HL-60/S4 (cell line): Measurements from ENCODE around the gene CLEC4G.

Source experiments
- in situ Hi-C: fragments of 300-500 bp; cut with MboI; formaldehyde crosslinking; loops from 2 replicates; pipeline ENCODE4 v1.14.3; 2022; ENCODE audit warnings: low sequenced_read_pairs

CLEC4G gene

DNA sequence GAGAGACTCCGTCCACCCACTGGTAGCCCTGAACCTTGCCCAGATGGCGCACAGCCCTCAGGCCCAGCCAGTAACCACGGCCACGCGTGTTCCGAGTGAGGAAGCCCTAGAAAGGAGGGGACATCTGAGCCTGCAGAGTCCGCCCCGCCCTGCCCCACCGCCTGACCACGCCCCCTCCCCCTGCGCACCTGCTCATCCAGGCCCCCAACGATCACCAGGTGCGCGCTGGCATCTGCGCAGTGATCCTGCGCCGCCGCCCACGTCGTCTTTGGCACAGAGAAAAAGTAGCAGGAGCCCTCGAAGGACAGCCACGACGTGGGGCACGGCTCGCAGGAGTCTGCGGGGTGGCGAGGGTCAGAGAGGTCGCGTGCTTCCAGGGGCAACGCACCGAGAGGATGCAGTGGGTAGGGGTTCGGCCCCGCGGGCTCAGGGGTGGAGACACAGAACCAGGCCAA is 2.1 kb downstream of the CLEC4G start:
- in situ Hi-C loops = no loop called here

DNA sequence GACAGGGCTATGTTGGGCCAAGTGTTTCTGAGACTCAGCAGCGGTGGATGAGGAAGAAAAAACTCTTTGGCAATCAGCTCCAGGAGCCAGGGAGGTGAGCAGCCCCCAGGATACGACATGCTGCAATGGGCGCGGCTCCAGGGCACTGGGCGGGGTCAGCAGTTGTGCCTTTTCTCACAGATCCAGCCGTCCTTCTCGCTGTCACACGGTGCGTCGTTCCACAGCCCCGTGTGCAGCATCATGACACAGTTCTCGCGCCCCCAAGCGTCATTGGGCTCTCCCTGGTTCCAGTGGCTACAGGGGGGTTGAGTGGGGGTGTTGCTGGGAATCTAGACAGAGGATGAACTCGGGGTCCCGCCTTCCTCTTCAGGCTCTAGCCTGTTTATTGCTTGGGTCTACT is 2.7 kb downstream of the CLEC4G start:
- in situ Hi-C loops = no loop called here

DNA sequence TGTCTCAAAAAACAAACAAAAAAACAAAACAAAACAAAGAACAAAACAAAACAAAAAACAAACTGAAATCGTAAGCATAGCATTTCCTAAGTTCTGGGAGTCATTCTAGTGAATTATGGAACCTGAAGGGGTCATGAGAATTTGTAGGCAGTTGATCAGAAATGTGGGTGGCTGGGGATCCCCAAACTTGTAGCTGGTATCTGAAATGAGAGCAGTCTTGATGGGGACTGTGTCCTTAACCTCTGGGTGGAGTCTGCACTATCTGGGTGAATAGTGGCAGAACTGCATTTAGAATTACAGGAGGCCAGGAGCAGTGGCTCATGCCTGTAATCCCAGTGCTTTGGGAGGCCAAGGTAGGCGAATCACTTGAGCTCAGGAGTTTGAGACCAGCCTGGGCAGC is 6.1 kb downstream of the CLEC4G start:
- in situ Hi-C loops = no loop called here

DNA sequence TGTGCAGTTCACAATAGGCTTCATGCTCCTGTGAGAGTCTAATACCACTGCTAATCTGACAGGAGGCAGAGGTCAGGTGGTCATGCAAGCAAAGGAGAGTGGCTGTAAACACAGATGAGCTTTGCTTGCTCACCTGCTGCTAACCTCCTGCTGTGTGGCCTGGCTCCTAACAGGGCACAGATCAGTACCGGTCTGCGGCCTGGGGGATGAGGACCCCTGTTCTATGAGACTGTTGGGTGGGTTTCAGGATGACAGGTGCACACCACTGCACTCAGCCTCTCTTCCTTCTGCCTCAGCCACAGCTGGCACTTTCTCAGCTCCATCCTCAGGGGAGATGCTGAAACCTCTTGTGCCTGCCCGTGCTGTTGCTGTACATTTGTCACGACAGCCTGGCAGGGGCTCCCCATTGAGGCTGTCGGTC is 9.7 kb downstream of the CLEC4G start:
- in situ Hi-C loops = no loop called here

DNA sequence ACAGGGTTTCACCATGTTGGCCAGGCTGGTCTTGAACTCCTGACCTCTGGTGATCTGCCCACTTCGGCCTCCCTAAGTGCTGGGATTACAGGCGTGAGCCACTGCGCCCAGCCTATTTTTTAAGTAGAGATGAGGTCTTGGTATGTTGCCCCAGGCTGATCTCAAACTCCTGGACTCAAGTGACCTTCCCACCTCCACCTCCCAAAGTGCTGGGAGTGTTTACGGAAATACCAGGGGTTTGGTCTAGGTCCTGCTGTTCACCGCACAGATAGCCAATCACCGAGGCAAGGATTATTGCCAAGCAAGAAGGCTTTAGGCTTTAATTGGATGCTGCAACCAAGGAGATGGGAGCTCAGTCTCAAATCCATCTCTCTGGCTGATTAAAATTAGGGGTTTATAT is 11.6 kb downstream of the CLEC4G start:
- in situ Hi-C loops = no loop called here

DNA sequence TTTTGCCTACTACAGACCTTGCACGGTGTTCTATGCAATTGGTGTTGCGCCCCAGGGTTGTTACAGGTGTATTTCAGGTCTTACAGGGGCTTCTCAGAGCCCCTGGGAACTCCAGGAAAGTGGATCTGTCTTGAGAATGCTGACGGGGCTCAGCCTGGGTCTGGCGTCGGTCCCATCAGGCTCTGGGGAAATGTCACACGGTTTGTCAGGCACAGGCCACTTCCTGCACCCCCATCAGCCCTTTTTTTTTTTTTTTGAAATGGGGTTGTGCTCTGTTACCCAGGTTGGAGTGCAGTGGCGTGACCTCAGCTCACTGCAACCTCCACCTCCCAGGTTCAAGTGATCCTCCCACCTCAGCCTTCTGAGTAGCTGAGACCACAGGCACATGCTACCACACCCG is 13.2 kb downstream of the CLEC4G start:
- in situ Hi-C loops = no loop called here

DNA sequence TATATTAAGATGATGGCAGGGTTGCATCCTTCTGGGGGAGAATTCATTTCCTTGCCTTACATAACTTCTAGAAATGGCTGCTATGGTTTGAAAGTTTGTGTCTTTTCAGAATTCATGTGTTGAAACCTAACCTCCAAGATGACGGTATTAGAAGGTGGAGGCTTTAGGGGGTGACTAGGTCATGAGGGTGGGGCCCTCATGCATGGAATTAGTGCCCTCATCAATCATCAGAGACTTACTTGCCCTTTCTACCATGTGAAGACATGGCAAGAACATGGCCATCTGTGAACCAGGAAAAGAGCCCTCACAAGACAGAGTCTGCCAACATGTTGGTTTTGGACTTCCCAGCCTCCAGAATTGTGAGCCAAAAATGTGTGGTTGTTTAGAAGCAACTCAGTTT is 15.1 kb downstream of the CLEC4G start:
- in situ Hi-C loops = no loop called here

DNA sequence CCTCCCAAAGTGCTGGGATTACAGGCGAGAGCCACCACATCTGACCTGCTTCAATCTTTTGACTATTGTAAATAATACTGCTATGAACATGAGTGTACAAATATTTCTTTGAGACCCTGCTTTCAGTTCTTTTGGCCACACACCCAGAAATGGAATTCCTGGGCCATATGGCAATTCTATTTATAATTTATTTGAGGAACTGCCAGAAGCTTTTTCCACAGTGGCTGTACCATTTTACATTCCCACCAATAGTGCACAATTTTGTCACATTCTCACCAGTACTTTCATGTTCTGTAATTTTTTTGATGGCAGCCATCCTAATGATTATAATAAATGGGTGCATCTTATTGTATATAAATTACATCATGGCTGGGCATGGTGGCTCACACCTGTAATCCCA is 16.2 kb downstream of the CLEC4G start:
- in situ Hi-C loops = no loop called here

DNA sequence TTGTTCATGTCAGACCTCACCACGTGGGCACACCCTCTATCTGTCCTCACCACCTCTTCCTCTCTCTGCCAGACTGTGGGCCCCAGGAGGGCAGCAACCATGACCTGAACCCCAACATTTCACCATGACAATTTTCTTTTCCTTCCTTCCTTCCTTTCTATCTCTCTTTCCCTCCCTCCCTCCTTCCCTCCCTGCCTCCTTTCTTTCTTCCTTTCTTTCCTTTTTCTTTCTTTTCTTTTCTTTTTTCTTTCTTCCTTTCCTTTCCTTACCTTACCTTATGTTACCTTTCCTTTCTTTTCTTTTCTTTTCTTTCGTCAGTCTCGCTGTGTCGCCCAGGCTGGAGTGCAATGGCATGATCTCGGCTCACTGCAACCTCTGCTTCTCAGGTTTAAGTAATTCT is 21.3 kb downstream of the CLEC4G start:
- in situ Hi-C loops = no loop called here

DNA sequence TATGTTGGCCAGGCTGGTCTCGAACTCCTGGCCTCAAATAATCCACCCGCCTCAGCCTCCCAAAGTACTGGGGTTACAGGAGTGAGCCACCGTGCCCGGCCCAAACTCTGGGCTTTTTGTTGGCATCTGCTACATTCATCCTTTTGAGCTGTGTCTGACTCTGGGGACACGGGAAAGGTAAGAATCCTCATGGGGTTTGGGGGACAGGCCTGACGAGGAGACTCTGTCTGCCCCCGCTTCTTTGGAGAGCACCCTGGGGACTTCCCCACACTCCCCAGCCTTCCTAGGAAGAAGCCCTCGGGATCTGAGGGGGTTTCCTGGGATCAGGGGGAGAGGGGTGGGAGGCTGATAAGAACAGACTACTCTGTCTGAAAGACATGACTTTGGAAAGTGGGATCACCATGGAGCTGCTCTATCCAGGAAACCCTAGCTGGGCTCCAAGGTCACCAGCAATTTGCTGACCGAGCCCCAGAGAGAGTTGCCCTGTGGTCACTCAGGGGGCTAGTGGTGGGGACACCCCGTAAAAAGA is 21.9 kb downstream of the CLEC4G start:
- in situ Hi-C loops = no loop called here

DNA sequence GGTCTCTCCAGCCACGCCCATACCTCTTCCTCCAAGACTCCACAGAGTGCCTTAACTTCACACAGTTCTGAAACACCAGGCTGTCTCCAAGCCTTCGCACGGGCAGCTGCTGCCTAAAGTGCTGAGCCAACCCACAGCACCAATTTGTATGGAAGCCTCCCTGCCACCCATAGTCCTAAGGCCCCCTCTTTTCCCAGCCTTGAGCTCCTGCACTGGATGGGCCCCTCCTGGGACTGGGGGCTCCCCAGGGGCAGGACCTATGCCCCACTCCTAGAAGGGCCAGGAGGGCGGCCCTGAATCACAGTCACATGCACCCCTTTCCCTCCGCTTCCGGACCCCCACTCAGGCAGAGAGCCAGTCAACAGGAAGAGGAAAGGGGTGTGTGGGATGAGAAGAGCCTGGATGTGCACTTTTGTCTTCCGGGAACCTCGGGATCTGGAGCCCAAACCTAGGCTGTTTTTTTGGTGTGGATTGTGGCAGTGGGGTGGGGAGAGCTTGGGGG is 24.9 kb downstream of the CLEC4G start:
- in situ Hi-C loops = no loop called here

DNA sequence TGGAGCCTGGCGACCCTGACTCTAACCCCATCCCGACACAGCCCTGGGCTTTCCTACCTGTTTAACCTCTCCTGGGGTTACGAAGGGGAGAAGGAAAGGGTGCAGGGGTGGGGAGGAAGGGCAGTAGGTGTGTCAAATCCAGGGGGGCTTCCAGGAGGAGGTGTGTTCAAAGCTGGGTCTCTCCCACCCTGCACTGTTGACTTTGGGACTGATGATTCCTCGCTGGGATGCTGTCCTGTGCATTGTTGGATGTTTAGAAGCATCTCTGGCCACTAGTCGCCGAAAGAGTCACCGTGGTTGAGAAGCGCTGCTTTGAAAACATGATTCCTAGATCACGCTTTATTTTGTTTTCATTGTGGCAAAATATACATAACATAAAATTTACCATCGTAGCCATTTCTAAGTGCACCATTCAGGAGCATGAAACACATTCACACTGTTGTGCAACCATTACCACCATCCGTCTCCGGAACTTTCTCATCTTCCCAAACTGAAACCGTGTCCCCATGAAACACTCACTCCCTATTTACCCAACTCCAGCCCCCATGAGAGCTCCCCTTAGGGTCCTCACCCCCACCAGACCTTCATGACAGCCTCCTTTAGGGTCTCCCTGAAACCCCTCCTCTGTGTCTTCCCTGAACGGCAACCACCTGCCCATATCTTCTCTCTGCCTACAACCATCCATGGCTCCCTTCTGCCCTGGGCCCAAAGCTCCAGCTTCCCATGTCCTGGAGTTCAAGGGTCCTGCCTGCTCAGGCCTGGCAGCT is 25.5 kb downstream of the CLEC4G start:
- in situ Hi-C loops = no loop called here

DNA sequence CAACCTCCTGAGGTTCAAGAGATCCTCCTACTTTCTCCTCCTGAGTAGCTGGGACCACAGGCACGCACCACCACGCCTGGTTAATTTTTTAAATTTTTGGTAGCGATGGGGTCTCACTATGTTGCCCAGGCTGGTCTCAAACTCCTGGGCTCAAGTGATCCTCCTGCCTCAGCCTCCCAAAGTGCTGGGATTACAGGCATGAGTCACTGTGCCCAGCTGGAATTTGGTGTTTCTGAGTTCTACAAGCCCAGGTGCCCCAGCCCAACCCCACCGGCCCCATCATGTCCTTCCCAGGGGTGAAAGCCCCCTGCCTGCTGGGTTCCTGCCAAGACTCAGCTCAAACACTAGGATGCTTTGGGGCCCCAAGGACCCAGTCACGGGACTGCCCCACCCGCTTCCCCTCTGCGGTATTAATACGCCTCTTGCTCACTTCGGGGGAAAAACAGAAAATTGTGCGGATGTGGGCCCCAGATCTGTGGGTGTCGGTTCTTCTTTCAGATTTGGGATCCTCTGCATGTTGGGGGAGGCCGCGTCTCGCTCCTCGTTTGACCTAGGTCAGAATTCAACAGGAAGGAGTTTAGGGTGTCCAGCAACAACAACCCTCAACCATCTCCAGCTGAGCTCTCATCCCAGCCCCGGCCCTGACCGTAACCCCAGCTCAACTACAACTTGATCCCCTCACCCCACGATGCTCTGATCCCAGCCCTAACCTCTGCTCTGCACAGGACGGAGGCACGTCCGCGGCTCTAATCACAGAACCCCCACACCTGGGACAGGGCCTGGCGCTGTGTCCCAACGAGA is 26.3 kb downstream of the CLEC4G start:
- in situ Hi-C loops = no loop called here

DNA sequence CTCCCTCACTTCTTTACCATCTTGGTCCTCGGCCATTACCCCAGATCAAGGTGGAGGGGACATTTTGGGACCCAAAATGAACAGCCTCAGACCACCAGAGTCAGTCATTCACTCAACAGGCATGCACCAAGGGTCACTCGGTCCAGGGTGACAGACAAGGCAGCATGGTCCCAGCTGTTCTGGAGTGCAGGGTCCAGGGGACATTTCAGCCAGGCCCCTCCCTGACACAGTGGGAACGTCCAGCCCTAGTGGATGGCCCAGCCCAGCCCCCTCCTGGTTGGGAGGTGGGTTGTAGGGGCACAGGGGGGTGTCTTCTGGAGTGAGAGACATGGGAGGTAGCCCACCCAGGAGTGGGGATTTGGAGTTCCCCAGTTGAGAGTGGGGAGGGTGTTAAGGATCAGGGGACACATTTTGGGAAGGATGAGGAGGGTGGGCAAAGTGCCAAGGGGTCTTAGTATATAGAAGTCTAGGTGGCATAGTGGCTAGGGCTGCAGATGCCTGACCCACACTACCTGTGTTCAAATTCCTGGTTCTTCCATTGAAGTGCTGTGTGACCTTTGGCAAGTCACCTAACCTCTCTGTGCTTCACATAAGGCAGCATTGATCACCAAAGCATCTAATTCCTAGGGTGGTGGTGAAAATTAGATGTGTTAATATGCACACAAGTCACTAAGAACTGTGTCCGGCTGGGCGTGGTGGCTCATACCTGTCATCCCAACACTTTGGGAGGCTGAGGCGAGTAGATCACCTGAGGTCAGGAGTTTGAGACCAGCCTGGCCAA is 27.4 kb downstream of the CLEC4G start:
- in situ Hi-C loops = no loop called here

DNA sequence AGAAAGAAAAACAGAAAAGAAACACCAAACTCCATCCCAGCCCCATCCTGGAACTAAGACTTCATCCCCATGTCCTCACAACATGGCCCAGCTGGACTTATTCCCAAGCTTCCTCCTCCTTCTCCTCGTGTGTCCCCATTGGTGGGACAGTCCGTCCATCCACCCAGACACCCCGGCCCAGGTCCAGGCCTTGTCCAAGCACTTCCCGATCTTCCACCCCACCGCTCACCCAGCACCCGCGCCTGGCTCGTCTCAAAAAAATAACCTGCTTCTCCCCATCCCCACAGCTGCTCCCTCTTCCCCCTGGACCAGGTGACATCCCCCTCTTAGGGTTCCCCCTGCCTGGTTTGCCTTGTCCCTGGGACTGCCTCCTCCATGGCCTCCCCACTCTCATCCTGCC is 28.6 kb downstream of the CLEC4G start:
- in situ Hi-C loops = no loop called here

DNA sequence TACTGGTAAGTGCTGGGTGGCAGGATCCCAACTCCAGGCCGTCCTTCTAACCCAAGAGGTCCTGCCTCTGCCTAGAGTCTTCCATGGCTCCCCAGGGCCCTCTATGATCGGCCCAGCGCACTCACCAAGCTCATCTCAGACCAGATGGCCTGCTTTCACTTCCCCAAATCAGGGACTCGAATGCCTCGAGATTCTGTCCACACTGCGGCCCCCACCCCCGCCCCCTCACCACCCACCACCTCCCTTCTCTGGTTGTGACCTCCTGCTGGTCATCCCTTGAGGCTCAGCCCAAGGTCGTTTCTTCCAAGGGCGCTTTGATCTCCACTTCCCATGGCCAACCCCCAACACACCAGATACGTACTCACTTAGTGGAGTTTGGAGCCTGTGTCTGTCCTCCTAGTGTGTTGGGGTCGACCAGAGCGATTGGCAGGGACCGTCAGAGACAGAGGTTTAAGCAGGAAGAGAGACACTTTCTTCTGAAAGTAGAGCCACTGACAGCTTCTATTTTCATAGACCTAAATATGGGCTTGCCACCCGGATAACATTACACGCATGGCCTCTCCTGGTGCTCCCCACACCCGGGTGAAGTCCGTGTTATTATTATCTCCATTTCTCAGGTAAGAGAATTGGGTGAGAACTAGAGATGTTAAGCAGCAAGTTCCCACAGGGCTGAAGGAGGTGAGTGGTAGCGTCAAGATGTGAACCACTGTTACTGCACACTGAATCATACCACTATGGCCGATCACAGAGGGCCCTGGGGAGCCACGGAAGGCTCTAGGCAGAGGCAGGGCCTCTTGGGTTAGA is 30.1 kb downstream of the CLEC4G start, which contains the start of gene FCER2:
Gene FCER2 (minus strand): TSS at position 478 of the 804 bp plus-strand sequence. CDS start 2,371 bp downstream, outside the sequence.
- in situ Hi-C loops = no loop called here

DNA sequence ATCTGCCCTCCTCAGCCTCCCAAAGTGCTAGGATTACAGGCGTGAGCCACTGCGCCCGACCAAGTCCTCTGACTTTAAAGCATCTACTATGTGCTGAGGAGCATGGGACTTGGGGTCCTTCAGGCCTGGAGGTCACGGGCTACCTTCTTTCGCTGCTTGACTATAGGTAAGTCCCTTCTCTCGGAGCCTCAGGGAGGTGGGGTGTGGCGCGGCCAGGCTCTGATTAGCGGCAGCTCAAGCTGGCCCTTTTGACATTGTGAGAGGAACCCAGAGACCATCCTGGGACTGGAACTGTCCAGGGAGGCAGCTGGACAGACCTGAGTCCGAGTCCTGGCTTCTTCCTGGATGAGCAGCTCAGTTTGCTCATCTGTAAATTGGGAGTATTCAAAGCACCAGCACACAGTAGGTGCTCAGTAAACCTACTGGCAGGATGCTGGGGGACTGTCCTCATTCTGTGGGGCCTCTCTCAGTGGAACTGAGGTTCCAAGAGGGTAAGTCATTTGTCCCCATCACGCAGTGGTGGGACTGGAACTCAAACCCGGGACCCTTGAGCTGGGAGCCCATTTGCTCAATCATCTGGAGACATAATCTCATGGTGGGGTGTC is 30.8 kb downstream of the CLEC4G start:
- in situ Hi-C loops = no loop called here

DNA sequence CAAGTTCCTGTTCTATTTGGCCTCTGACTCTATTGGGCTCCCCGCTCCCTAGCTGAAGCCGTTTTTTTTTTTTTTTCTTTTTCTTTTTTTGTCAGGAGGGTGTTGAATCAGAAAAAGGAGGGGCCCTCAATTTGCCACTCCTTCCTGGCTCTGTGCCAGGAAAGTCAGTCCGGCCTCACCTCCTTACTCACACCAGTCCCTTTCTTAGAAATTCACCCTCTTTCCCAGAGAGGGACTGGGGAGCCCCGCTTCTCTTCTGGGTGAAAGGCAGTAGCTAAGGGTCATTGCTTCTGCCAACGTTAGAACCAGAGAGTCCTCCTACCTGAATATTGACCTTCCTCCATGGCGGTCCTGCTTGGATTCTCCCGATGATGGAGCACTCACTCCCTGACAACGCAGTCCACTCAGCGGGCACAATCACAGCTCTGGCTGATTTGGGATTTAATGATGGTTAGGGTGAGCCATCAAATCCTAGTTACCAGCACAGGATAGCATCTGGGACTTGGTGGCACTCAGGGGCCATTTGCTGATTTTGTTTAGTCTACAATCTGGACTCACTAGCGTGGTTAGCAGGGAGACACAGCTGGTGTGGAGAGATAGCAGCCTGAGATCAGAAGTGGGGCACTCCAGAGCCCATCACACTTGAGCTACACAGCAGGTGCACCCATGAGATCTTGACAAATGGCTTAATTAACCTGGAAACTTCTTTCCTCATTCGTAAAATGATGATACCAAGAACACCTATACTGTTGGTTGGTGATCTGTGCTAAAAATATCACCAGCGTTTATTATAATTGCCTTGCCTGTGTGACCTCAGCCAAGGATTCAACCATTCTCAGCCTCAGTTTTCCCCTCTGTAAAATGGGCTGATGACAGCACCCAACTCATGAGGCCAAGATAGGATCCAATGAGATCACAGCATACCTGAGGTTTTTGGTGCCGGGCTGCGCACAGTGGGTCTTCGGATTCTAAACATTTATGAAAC is 32.2 kb downstream of the CLEC4G start:
- in situ Hi-C loops = no loop called here

DNA sequence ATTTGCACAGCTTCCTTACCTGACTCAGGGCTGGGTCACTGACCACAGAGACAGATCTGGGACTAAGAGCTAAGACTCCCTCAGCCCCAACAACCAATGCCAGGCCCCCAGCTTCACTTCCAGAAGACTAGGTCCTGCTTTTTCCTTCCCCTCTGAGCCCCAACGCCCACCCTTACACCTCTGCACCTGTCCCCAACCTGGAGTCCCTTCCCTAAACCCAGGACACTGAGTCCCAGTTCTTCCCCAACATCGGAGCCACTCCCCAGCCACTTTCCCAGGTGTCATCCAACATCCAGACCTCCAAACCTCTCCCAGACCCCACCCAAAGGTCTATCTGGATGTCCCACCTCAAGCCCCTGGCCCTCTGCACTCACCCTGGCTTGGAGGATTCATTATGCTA is 32.9 kb downstream of the CLEC4G start:
- in situ Hi-C loops = no loop called here
